PFSK-1 (cell line): ENCODE measurements around the gene PEBP1. TPM values are rescaled to one million over a fixed set of nuclear protein-coding genes. Genes with fewer than 3 reads are reported as not detected.

Experiments
- FOXP2 ChIP-seq: optimal IDR thresholded peaks from 2 replicates; pipeline ENCODE3; 2011; ENCODE audit warnings: borderline replicate concordance, control low read depth, inconsistent platforms; ENCODE audit not compliant: insufficient read depth; ENCODE audit errors: extremely low read length, extremely low read depth
- POLR2AphosphoS5 ChIP-seq: IDR thresholded peaks from 2 replicates; pipeline ENCODE4 v1.6.1; 2012; ENCODE audit warnings: low read depth, mild to moderate bottlenecking, control low read depth, low read length, moderate library complexity
- REST ChIP-seq, 2 experiments: IDR thresholded peaks; 2 replicates each; pipeline versions ENCODE4 v1.6.1 to v1.8.0; 2011 to 2012; ENCODE audit warnings: low read depth in 2 of 2, low read length in 2 of 2, control low read depth in 1 of 2, inconsistent platforms in 1 of 2, mild to moderate bottlenecking in 1 of 2, moderate library complexity in 1 of 2; ENCODE audit not compliant: insufficient read depth in 1 of 2
- SIN3A ChIP-seq: IDR thresholded peaks from 2 replicates; pipeline ENCODE4 v1.6.1; 2012; ENCODE audit warnings: mild to moderate bottlenecking, low read length, moderate library complexity, borderline replicate concordance; ENCODE audit not compliant: insufficient read depth
- TAF1 ChIP-seq: IDR thresholded peaks from 2 replicates; pipeline ENCODE4 v1.6.1; 2012; ENCODE audit warnings: low read length, control low read depth, borderline replicate concordance; ENCODE audit not compliant: insufficient read depth
- polyA plus RNA-seq: library from polyadenylated mRNA; unstranded; fragments of >200 nt; gene quantifications from one replicate; pipeline ENCODE4 v1.2.1, GENCODE V29; 2012; ENCODE audit warnings: low read depth, missing spikeins; ENCODE audit not compliant: insufficient read length

Gene PEBP1
- 169 TPM for polyA plus RNA-seq

GRCh38 chr12:118135788-118136558 is at the start of gene PEBP1:
Gene PEBP1, plus strand, starts transcription at chr12:118136124. Its CDS starts 86 bp downstream, at chr12:118136210.
- 0 out of 4 replicates have a peak, but pooled peaks have one; percentile 31 to 38 for TF ChIP-seq REST (IDR thresholded peaks at IDR 0.05; ENCODE audit: insufficient read depth in 1 of 2, low read depth in 2 of 2, low read length in 2 of 2)
- peak; percentile 90 for TF ChIP-seq POLR2AphosphoS5
- TF ChIP-seq FOXP2: peak; percentile 90
- TF ChIP-seq TAF1: peak; percentile 81; the same call in 1 of the 2 replicates
- peak; percentile 78; the same call in 1 of the 2 replicates for TF ChIP-seq SIN3A

GRCh38 chr12:118089782-118090181 is 46.1 kb upstream of the PEBP1 start:
- no peak for TF ChIP-seq SIN3A
- no peak for TF ChIP-seq TAF1
- no peak for TF ChIP-seq REST (IDR thresholded peaks at IDR 0.05; ENCODE audit: insufficient read depth in 1 of 2, low read depth in 2 of 2, low read length in 2 of 2)
- TF ChIP-seq FOXP2: no peak
- no peak for TF ChIP-seq POLR2AphosphoS5

- no peak for TF ChIP-seq FOXP2
These were observed 41.9 kb upstream of the PEBP1 start for GRCh38 chr12:118094039-118094438.

- TF ChIP-seq REST (IDR thresholded peaks at IDR 0.05; ENCODE audit: insufficient read depth in 1 of 2, low read depth in 2 of 2, low read length in 2 of 2) (no peak), TAF1 (no peak), FOXP2 (no peak), POLR2AphosphoS5 (no peak), SIN3A (no peak)
These were observed 37.5 kb upstream of the PEBP1 start for GRCh38 chr12:118098401-118098800.

GRCh38 chr12:118098911-118099671 is 36.8 kb upstream of the PEBP1 start:
- TF ChIP-seq SIN3A: no peak
- TF ChIP-seq FOXP2: no peak
- no peak for TF ChIP-seq POLR2AphosphoS5
- TF ChIP-seq TAF1: no peak
- no peak for TF ChIP-seq REST (IDR thresholded peaks at IDR 0.05; ENCODE audit: insufficient read depth in 1 of 2, low read depth in 2 of 2, low read length in 2 of 2)
